Heart left ventricle (tissue), 13 donors: ENCODE measurements around the gene SLC22A12.

ENCODE experiments used
- CTCF ChIP-seq, 12 donors: fragments of 200-600 bp; sonication (generic) in 4 of 12; IDR thresholded peaks; one replicate each; pipeline versions ENCODE4 v1.5.0 to v1.8.0; 2018 to 2022; ENCODE audit warnings: antibody characterized with exemption in 12 of 12, mild to moderate bottlenecking in 5 of 12
- POLR2A ChIP-seq, 2 donors: fragments of 450-650 bp; IDR thresholded peaks; one replicate each; pipeline ENCODE4 v1.6.1; 2017; ENCODE audit warnings: antibody characterized with exemption in 2 of 2, mild to moderate bottlenecking in 2 of 2, moderate library complexity in 2 of 2
- donor health status: ischemic (EF 13 %, LVEDD 7.1; RV severe dilation, severe dysfunction).
- donor health status: DM: no; HTN: yes; CAD: no.
- donor health status: DM: no; HTN: no; CAD: no.
- donor health status: ischemic (EF 25% LVEDD 6.9; RV normal size, moderate dysfunction).
- donor health status: ischemic (EF 25% LVEDD 5.7; RV mildly dilated, moderate dysfunction).
- donor health status: ischemic (EF 35%, LVEDD 5.7; RV mildly dilated, moderate dysfunction).
- donor health status: nonischemic (EF 11% LVEDD 7.7; RV severe dilation, severe dysfunction).
- donor health status: DM: yes; HTN: yes; CAD: no.
- donor health status: PGD.
- donor health status: ischemic (EF 29% LVEDD 5.4; RV normal size, mild dysfunction).
- donor health status: nonischemic (EF 23%, LVEDD 6.1; RV moderate dilation, normal function).

- no peak for TF ChIP-seq CTCF (IDR thresholded peaks at IDR 0.05)
- no peak for TF ChIP-seq POLR2A (IDR thresholded peaks at IDR 0.05)
These were observed 24.7 kb upstream of the SLC22A12 start for GRCh38 chr11:64566042-64566914.
